K562 (cell line): Measurements from ENCODE around the gene CARD8. TPM values are rescaled to one million over a fixed set of nuclear protein-coding genes. Genes with fewer than 3 reads are reported as not detected.

Experiments
- CREM ChIP-seq: IDR thresholded peaks from 2 replicates; pipeline ENCODE4 v1.6.1; 2014; ENCODE audit warnings: antibody characterized with exemption, low read depth
- EP400 ChIP-seq: fragments of 450-650 bp; IDR thresholded peaks from 2 replicates; pipeline ENCODE4 v1.6.1; 2017; ENCODE audit warnings: antibody characterized with exemption, mild to moderate bottlenecking, moderate library complexity
- KDM1A ChIP-seq, 2 experiments: fragments of 450-650 bp; IDR thresholded peaks; 2 replicates each; pipeline ENCODE4 v1.6.1; 2016; ENCODE audit warnings: mild to moderate bottlenecking in 2 of 2
- MYNN ChIP-seq, 2 experiments: sonication (generic); formaldehyde crosslinking in 1 of 2; IDR thresholded peaks; 2 replicates each; pipeline versions ENCODE4 v1.5.0 to v1.6.1; 2016 to 2020; ENCODE audit warnings: antibody characterized with exemption in 1 of 2, missing genetic modification reagents in 1 of 2
- SREBF1 ChIP-seq: fragments of 150-350 bp; IDR thresholded peaks from 2 replicates; pipeline ENCODE4 v1.6.1; 2014; ENCODE audit warnings: antibody characterized with exemption, low read depth, low read length, borderline replicate concordance
- polyA plus RNA-seq, 8 experiments: library from polyadenylated mRNA; depleted of rRNA in 4 of 8; stranded (reverse) in 5 of 8; unstranded in 3 of 8; fragments of >200 nt; fragmentation: Nextera tagmentation in 2 of 8; fragmentation: Illumina TruSeq in 1 of 8; extraction: Ambion mirVana in 2 of 8; extraction: Trizol in 1 of 8; gene quantifications; 2 replicates each; pipeline versions ENCODE4 v1.2.1 to v1.2.3, GENCODE V29; 2011 to 2014; ENCODE audit warnings: inconsistent platforms in 1 of 8, missing spikeins in 1 of 8
- total RNA-seq, 7 experiments: library from RNA; depleted of rRNA in 6 of 7; stranded (reverse); fragments of >200 nt in 6 of 7; fragmentation: Illumina TruSeq in 2 of 7; extraction: Trizol in 2 of 7; gene quantifications; 2 replicates each; pipeline versions ENCODE4 v1.2.1 to v1.2.3, GENCODE V29; 2011 to 2021; ENCODE audit warnings: low replicate concordance in 1 of 7
- TF ChIP-seq, protein P1 (sequence below), 2 experiments: fragments of 450-650 bp in 1 of 2; sonication (generic) in 1 of 2; formaldehyde crosslinking in 1 of 2; IDR thresholded peaks; 2 replicates each; pipeline versions ENCODE4 v1.7.1 to v1.9.0; 2016 to 2022; ENCODE audit warnings: inconsistent platforms in 1 of 2, mild to moderate bottlenecking in 1 of 2, missing genetic modification reagents in 1 of 2
- TF ChIP-seq, protein P2 (sequence below): IDR thresholded peaks from 3 replicates; pipeline ENCODE4 v1.6.1; 2011; ENCODE audit warnings: borderline replicate concordance, mild to moderate bottlenecking, moderate library complexity; ENCODE audit not compliant: insufficient read length; ENCODE audit errors: extremely low read depth
- TF ChIP-seq, protein P3 (sequence below): fragments of 250-450 bp; sonication (Bioruptor Pico); IDR thresholded peaks from 2 replicates; pipeline ENCODE4 v1.5.0; 2020; ENCODE audit warnings: mild to moderate bottlenecking, borderline replicate concordance
- TF ChIP-seq, protein P4 (sequence below): fragments of 450-650 bp; conservative IDR thresholded peaks from 2 replicates; pipeline ENCODE4 v1.6.1; 2016; ENCODE audit warnings: missing genetic modification characterization, low read depth, mild to moderate bottlenecking, missing compliant biosample characterization, moderate library complexity
- TF ChIP-seq, protein P5 (sequence below): fragments of 250-450 bp; sonication (Bioruptor Pico); IDR thresholded peaks from 2 replicates; pipeline ENCODE4 v1.9.0; 2021; ENCODE audit warnings: mild to moderate bottlenecking

CARD8 gene
- total and polyA plus RNA-seq, 9 of the 15 experiments (the other 6 are each of a cell fraction or from before 2014, with no cell fraction given): 11.5 to 26.4 (median 20.8) TPM

DNA sequence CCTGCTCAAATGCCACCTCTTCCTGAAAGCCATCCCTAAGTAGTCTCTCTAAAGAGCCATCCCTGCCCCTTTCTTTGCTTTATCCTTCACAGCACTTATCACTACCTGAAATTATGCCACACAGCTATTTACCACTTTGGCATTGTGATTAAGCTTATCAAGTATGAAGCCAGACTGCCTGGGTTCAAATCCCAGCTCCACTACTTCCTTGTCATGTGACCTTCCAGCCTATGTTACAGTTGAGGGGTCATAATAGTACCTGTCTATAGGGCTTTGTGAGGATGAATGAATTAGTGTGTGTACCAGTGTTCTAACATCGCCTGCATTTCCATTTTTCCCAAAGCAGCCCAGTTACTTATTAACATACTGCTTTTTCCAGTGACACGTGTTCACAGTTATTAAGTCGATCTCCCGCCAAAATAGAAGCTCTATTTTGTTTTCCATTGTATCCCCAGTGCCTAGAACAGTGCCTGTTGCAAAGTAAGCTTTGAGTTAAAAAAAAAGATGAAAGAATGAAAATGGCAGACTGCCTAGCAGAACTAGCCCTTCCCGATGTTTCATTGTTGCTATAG, 52.4 kb downstream of the CARD8 start (continued):
- TF ChIP-seq, protein P1, sequence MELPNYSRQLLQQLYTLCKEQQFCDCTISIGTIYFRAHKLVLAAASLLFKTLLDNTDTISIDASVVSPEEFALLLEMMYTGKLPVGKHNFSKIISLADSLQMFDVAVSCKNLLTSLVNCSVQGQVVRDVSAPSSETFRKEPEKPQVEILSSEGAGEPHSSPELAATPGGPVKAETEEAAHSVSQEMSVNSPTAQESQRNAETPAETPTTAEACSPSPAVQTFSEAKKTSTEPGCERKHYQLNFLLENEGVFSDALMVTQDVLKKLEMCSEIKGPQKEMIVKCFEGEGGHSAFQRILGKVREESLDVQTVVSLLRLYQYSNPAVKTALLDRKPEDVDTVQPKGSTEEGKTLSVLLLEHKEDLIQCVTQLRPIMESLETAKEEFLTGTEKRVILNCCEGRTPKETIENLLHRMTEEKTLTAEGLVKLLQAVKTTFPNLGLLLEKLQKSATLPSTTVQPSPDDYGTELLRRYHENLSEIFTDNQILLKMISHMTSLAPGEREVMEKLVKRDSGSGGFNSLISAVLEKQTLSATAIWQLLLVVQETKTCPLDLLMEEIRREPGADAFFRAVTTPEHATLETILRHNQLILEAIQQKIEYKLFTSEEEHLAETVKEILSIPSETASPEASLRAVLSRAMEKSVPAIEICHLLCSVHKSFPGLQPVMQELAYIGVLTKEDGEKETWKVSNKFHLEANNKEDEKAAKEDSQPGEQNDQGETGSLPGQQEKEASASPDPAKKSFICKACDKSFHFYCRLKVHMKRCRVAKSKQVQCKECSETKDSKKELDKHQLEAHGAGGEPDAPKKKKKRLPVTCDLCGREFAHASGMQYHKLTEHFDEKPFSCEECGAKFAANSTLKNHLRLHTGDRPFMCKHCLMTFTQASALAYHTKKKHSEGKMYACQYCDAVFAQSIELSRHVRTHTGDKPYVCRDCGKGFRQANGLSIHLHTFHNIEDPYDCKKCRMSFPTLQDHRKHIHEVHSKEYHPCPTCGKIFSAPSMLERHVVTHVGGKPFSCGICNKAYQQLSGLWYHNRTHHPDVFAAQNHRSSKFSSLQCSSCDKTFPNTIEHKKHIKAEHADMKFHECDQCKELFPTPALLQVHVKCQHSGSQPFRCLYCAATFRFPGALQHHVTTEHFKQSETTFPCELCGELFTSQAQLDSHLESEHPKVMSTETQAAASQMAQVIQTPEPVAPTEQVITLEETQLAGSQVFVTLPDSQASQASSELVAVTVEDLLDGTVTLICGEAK (IDR thresholded peaks at IDR 0.05): peak; percentile 59
- TF ChIP-seq, protein P1 (CRISPR knock-in tag; IDR thresholded peaks at IDR 0.05): no peak
- TF ChIP-seq KDM1A (IDR thresholded peaks at IDR 0.05) (peak in 1 of 2 experiments; percentile 42; a peak in 2 of 4 replicates), CREM (no peak), SREBF1 (no peak), EP400 (peak; percentile 68), MYNN (IDR thresholded peaks at IDR 0.05) (0 out of 2 replicates have a peak, but pooled peaks have one; percentile 54), MYNN (CRISPR knock-in tag; IDR thresholded peaks at IDR 0.05) (no peak)
- TF ChIP-seq, protein P2, sequence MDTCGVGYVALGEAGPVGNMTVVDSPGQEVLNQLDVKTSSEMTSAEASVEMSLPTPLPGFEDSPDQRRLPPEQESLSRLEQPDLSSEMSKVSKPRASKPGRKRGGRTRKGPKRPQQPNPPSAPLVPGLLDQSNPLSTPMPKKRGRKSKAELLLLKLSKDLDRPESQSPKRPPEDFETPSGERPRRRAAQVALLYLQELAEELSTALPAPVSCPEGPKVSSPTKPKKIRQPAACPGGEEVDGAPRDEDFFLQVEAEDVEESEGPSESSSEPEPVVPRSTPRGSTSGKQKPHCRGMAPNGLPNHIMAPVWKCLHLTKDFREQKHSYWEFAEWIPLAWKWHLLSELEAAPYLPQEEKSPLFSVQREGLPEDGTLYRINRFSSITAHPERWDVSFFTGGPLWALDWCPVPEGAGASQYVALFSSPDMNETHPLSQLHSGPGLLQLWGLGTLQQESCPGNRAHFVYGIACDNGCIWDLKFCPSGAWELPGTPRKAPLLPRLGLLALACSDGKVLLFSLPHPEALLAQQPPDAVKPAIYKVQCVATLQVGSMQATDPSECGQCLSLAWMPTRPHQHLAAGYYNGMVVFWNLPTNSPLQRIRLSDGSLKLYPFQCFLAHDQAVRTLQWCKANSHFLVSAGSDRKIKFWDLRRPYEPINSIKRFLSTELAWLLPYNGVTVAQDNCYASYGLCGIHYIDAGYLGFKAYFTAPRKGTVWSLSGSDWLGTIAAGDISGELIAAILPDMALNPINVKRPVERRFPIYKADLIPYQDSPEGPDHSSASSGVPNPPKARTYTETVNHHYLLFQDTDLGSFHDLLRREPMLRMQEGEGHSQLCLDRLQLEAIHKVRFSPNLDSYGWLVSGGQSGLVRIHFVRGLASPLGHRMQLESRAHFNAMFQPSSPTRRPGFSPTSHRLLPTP: peak; percentile 63
- TF ChIP-seq, protein P3, sequence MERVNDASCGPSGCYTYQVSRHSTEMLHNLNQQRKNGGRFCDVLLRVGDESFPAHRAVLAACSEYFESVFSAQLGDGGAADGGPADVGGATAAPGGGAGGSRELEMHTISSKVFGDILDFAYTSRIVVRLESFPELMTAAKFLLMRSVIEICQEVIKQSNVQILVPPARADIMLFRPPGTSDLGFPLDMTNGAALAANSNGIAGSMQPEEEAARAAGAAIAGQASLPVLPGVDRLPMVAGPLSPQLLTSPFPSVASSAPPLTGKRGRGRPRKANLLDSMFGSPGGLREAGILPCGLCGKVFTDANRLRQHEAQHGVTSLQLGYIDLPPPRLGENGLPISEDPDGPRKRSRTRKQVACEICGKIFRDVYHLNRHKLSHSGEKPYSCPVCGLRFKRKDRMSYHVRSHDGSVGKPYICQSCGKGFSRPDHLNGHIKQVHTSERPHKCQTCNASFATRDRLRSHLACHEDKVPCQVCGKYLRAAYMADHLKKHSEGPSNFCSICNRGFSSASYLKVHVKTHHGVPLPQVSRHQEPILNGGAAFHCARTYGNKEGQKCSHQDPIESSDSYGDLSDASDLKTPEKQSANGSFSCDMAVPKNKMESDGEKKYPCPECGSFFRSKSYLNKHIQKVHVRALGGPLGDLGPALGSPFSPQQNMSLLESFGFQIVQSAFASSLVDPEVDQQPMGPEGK (CRISPR knock-in tag): no peak
- TF ChIP-seq, protein P4, sequence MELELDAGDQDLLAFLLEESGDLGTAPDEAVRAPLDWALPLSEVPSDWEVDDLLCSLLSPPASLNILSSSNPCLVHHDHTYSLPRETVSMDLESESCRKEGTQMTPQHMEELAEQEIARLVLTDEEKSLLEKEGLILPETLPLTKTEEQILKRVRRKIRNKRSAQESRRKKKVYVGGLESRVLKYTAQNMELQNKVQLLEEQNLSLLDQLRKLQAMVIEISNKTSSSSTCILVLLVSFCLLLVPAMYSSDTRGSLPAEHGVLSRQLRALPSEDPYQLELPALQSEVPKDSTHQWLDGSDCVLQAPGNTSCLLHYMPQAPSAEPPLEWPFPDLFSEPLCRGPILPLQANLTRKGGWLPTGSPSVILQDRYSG (tag): peak; percentile 51; the same call in 1 of the 2 replicates
- TF ChIP-seq, protein P5, sequence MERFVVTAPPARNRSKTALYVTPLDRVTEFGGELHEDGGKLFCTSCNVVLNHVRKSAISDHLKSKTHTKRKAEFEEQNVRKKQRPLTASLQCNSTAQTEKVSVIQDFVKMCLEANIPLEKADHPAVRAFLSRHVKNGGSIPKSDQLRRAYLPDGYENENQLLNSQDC: no peak
